ENCODE data around the gene RADX. TPM values are rescaled to one million over a fixed set of nuclear protein-coding genes. Genes with fewer than 3 reads are reported as not detected.
A peak's percentile ranks its signal among the peaks of the same experiment; 100 is the strongest.

RADX gene
- total and polyA plus RNA-seq, 2 experiments from 2014 or later: 1.9 to 6.7 TPM

DNA sequence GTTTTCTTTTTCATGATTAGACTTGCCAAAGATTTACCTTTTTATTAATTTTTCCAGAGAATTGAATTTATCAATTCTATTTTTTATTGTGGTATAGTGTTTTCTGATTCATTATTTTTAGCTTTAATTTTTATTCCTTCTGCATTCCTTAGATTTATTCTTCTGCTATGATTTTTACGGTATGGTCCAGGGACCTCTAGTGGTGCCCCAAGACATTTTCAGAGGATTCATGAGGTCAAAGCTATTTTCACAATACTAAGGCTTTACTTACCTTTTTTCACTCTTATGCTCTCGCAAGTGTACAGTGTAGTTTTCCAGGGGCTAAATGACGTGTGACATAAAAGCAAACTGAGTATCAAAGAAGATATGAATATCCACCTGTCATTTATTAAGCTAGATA is 8.0 kb downstream of the RADX start:
- ATAC-seq: no peak
- no peaks in the 10 kb centered on the region for H3K27me3 ChIP-seq (ENCODE audit: insufficient read depth)
- H3K9me2 ChIP-seq (ENCODE audit: insufficient read depth): no peaks in the 10 kb centered on the region
- no peak overlapping the region for H3K27ac ChIP-seq (ENCODE audit: low read depth)
- TF ChIP-seq, protein P1, sequence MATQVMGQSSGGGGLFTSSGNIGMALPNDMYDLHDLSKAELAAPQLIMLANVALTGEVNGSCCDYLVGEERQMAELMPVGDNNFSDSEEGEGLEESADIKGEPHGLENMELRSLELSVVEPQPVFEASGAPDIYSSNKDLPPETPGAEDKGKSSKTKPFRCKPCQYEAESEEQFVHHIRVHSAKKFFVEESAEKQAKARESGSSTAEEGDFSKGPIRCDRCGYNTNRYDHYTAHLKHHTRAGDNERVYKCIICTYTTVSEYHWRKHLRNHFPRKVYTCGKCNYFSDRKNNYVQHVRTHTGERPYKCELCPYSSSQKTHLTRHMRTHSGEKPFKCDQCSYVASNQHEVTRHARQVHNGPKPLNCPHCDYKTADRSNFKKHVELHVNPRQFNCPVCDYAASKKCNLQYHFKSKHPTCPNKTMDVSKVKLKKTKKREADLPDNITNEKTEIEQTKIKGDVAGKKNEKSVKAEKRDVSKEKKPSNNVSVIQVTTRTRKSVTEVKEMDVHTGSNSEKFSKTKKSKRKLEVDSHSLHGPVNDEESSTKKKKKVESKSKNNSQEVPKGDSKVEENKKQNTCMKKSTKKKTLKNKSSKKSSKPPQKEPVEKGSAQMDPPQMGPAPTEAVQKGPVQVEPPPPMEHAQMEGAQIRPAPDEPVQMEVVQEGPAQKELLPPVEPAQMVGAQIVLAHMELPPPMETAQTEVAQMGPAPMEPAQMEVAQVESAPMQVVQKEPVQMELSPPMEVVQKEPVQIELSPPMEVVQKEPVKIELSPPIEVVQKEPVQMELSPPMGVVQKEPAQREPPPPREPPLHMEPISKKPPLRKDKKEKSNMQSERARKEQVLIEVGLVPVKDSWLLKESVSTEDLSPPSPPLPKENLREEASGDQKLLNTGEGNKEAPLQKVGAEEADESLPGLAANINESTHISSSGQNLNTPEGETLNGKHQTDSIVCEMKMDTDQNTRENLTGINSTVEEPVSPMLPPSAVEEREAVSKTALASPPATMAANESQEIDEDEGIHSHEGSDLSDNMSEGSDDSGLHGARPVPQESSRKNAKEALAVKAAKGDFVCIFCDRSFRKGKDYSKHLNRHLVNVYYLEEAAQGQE (IDR thresholded peaks at IDR 0.05; ENCODE audit: unreplicated experiment): no peak
- TF ChIP-seq, protein P2, sequence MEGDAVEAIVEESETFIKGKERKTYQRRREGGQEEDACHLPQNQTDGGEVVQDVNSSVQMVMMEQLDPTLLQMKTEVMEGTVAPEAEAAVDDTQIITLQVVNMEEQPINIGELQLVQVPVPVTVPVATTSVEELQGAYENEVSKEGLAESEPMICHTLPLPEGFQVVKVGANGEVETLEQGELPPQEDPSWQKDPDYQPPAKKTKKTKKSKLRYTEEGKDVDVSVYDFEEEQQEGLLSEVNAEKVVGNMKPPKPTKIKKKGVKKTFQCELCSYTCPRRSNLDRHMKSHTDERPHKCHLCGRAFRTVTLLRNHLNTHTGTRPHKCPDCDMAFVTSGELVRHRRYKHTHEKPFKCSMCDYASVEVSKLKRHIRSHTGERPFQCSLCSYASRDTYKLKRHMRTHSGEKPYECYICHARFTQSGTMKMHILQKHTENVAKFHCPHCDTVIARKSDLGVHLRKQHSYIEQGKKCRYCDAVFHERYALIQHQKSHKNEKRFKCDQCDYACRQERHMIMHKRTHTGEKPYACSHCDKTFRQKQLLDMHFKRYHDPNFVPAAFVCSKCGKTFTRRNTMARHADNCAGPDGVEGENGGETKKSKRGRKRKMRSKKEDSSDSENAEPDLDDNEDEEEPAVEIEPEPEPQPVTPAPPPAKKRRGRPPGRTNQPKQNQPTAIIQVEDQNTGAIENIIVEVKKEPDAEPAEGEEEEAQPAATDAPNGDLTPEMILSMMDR (conservative IDR thresholded peaks at IDR 0.05; ENCODE audit: low read depth in 2 of 2): peak; percentile 43 to 47
- TF ChIP-seq POLR2AphosphoS5 (IDR thresholded peaks at IDR 0.05; ENCODE audit: low read depth) (no peak), CREB1 (CRISPR knock-in tag; IDR thresholded peaks at IDR 0.05; ENCODE audit: low read depth) (no peak), EZH2phosphoT487 (IDR thresholded peaks at IDR 0.05; ENCODE audit: unreplicated experiment) (no peak), NANOG (IDR thresholded peaks at IDR 0.05; ENCODE audit: borderline replicate concordance) (no peak), ZNF331 (CRISPR knock-in tag; IDR thresholded peaks at IDR 0.05; ENCODE audit: low read depth) (no peak)
- TF ChIP-seq, protein P3, sequence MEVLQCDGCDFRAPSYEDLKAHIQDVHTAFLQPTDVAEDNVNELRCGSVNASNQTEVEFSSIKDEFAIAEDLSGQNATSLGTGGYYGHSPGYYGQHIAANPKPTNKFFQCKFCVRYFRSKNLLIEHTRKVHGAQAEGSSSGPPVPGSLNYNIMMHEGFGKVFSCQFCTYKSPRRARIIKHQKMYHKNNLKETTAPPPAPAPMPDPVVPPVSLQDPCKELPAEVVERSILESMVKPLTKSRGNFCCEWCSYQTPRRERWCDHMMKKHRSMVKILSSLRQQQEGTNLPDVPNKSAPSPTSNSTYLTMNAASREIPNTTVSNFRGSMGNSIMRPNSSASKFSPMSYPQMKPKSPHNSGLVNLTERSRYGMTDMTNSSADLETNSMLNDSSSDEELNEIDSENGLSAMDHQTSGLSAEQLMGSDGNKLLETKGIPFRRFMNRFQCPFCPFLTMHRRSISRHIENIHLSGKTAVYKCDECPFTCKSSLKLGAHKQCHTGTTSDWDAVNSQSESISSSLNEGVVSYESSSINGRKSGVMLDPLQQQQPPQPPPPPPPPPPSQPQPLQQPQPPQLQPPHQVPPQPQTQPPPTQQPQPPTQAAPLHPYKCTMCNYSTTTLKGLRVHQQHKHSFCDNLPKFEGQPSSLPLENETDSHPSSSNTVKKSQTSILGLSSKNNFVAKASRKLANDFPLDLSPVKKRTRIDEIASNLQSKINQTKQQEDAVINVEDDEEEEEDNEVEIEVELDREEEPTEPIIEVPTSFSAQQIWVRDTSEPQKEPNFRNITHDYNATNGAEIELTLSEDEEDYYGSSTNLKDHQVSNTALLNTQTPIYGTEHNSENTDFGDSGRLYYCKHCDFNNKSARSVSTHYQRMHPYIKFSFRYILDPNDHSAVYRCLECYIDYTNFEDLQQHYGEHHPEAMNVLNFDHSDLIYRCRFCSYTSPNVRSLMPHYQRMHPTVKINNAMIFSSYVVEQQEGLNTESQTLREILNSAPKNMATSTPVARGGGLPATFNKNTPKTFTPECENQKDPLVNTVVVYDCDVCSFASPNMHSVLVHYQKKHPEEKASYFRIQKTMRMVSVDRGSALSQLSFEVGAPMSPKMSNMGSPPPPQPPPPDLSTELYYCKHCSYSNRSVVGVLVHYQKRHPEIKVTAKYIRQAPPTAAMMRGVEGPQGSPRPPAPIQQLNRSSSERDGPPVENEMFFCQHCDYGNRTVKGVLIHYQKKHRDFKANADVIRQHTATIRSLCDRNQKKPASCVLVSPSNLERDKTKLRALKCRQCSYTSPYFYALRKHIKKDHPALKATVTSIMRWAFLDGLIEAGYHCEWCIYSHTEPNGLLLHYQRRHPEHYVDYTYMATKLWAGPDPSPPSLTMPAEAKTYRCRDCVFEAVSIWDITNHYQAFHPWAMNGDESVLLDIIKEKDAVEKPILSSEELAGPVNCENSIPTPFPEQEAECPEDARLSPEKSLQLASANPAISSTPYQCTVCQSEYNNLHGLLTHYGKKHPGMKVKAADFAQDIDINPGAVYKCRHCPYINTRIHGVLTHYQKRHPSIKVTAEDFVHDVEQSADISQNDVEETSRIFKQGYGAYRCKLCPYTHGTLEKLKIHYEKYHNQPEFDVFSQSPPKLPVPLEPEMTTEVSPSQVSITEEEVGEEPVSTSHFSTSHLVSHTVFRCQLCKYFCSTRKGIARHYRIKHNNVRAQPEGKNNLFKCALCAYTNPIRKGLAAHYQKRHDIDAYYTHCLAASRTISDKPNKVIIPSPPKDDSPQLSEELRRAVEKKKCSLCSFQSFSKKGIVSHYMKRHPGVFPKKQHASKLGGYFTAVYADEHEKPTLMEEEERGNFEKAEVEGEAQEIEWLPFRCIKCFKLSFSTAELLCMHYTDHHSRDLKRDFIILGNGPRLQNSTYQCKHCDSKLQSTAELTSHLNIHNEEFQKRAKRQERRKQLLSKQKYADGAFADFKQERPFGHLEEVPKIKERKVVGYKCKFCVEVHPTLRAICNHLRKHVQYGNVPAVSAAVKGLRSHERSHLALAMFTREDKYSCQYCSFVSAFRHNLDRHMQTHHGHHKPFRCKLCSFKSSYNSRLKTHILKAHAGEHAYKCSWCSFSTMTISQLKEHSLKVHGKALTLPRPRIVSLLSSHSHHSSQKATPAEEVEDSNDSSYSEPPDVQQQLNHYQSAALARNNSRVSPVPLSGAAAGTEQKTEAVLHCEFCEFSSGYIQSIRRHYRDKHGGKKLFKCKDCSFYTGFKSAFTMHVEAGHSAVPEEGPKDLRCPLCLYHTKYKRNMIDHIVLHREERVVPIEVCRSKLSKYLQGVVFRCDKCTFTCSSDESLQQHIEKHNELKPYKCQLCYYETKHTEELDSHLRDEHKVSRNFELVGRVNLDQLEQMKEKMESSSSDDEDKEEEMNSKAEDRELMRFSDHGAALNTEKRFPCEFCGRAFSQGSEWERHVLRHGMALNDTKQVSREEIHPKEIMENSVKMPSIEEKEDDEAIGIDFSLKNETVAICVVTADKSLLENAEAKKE (CRISPR knock-in tag; IDR thresholded peaks at IDR 0.05): no peak
- no peak overlapping the region for H2AFZ ChIP-seq
- Mint-ChIP-seq H3K9me3 (no peaks in the 10 kb centered on the region), H3K27me3 (ENCODE audit: insufficient read depth, low read depth, poor library complexity) (no peaks in the 10 kb centered on the region), H3K27ac (no peak overlapping the region), H3K4me3 (no peak overlapping the region), H3K36me3 (ENCODE audit: low read depth) (no peaks in the 10 kb centered on the region), H3K4me1 (peaks cover 13% of the 10 kb centered on the region)
- 0 out of 2 replicates have a peak, but pooled peaks cover 3% of the 10 kb centered on the region for H3K79me2 ChIP-seq (replicated peaks; ENCODE audit: insufficient read depth)
- DNase-seq (ENCODE audit: low spot score): peak; percentile 2
- 0 out of 2 replicates have a peak, but pooled peaks cover 4% of the 10 kb centered on the region for H3K4me1 ChIP-seq (ENCODE audit: insufficient read depth)
- no peaks in the 10 kb centered on the region for H3K36me3 ChIP-seq (ENCODE audit: insufficient read depth)
- H3K4me2 ChIP-seq: no peak overlapping the region
- H3F3A ChIP-seq (replicated peaks; ENCODE audit: low read depth): no peaks in the 10 kb centered on the region
- no peaks in the 10 kb centered on the region for H4K20me1 ChIP-seq (replicated peaks; ENCODE audit: insufficient read depth)
- H3K4me3 ChIP-seq: no peak overlapping the region

All from GM23338 (cell line).